IPS-15b (cell line): ENCODE results near the gene LPIN3.

ENCODE experiments used
- H3K27me3 ChIP-seq: one replicate; pipeline ENCODE4 v1.6.1; 2013; ENCODE audit warnings: low read length; ENCODE audit not compliant: control insufficient read depth, insufficient read depth
- H3K36me3 ChIP-seq: one replicate; pipeline ENCODE4 v1.6.1; 2013; ENCODE audit warnings: low read length; ENCODE audit not compliant: control insufficient read depth, insufficient read depth
- H3K4me1 ChIP-seq: one replicate; pipeline ENCODE4 v1.6.1; 2013; ENCODE audit warnings: mild to moderate bottlenecking, low read length; ENCODE audit not compliant: control insufficient read depth, insufficient read depth
- H3K4me3 ChIP-seq: one replicate; pipeline ENCODE4 v1.5.1; 2013; ENCODE audit warnings: low read depth, low read length
- H3K9ac ChIP-seq: one replicate; pipeline ENCODE4 v1.6.1; 2013; ENCODE audit warnings: low read depth, mild to moderate bottlenecking, low read length
- H3K9me3 ChIP-seq: one replicate; pipeline ENCODE4 v1.6.1; 2013; ENCODE audit warnings: mild to moderate bottlenecking, low read length; ENCODE audit not compliant: control insufficient read depth, insufficient read depth

The LPIN3 gene

DNA sequence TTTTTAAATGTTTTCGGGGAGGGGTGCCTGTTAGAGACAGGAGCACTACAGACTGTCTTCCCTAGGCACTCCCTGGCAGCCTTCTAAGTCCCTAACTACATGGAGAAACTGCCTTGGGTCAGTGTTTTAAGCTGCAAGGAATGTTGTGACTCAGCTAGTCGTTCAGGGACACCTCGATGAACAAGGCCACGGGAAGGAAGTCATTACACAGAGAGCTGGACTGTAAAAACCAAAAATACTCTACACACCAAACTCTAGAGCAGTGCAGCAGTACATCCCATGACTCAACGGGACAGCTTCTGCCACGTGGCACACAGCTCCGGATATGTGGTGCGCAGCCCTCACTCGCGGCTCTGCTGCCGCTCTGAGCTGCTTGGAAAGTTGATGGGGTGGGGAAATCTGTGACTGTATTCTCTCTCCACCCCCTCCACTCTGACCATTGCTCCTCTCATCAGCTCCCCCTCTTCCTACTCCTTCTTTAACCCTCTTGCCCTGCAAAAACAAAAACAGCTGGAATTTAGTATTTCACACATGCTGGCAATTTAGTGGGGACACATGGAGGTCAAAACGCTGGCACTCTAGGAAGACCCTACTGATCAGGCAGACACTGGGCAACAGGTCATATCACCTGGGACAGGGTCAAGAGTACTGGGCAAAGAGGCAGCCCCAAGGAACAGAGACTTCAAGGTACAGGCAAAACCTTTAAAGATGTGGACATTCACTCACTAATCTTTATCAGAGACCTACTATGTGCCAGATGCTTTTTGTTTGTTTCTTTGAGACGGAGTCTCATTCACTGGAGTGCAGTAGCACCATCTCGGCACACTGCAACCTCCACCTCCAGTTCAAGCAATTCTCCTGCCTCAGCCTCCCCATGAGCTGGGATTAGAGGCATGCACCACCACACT lies 10.9 kb upstream of the LPIN3 start:
- H3K27me3 ChIP-seq = peaks cover 9% of the 10 kb centered on the region
- no peak overlapping the region for H3K4me3 ChIP-seq
- H3K9me3 ChIP-seq = no peaks in the 10 kb centered on the region
- no peaks in the 10 kb centered on the region for H3K36me3 ChIP-seq
- H3K9ac ChIP-seq = no peak overlapping the region
- no peaks in the 10 kb centered on the region for H3K4me1 ChIP-seq

DNA sequence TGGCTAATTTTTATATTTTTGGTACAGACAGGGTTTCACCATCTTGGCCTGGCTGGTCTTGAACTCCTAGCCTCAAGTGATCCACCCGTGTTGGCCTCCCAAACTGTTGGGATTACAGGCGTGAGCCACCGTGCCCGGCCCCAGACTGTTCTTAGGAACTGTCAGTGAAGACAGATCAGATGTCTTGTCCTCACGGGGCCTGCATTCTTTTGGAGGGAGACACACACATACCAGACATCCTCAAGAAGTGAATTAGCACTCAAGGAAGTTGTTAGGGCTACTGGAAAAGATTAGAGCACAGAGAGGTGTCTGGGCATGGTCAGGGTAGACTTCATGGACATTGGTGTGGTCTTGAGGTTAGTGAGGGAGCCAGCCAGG lies 10.3 kb upstream of the LPIN3 start:
- H3K4me1 ChIP-seq = no peaks in the 10 kb centered on the region
- H3K9ac ChIP-seq = no peak overlapping the region
- peaks cover 9% of the 10 kb centered on the region for H3K27me3 ChIP-seq
- H3K9me3 ChIP-seq = no peaks in the 10 kb centered on the region
- H3K4me3 ChIP-seq = no peak overlapping the region
- H3K36me3 ChIP-seq = no peaks in the 10 kb centered on the region

DNA sequence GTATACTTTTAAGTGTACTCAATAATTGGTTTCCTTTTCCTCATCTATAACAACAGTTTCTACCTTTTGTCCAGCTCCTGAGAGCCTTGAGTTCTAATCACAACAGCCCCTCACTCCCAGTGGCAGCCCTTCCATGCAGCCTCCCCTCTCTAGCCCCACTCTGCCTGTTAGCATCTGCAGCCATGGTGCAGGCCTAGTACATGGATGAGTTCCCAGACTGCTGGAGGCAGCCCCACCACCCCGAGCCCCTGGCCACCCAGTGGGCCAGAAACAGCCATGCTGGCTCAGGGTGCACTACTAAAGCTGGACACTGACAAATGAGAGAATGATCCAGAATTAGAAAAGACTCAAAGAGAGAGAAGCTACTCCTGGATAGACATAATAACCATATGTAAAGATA lies 9.7 kb upstream of the LPIN3 start:
- Histone ChIP-seq H3K9me3 (no peaks in the 10 kb centered on the region), H3K4me3 (no peak overlapping the region), H3K9ac (no peak overlapping the region), H3K27me3 (peaks cover 9% of the 10 kb centered on the region), H3K36me3 (no peaks in the 10 kb centered on the region), H3K4me1 (no peaks in the 10 kb centered on the region)

DNA sequence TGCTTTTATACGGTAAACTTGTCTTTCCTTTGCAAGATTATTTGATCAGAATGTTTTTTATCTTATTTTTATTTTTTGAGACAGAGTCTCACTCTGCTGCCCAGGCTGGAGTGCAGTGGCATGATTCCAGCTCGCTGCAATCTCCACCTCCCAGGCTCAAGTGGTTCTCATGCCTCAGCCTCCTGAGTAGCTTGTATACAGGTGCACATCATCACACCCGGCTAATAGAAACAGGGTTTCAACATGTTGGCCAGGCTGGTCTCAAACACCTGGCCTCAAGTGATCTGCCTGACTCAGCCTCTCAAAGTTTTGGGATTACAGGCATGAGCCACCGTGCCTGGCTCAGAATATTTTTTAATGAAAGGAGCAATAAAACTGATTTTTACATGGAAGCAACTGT lies 8.9 kb upstream of the LPIN3 start:
- Histone ChIP-seq H3K9ac (no peak overlapping the region), H3K27me3 (peaks cover 9% of the 10 kb centered on the region), H3K9me3 (no peaks in the 10 kb centered on the region), H3K4me3 (no peak overlapping the region), H3K36me3 (no peaks in the 10 kb centered on the region), H3K4me1 (no peaks in the 10 kb centered on the region)

DNA sequence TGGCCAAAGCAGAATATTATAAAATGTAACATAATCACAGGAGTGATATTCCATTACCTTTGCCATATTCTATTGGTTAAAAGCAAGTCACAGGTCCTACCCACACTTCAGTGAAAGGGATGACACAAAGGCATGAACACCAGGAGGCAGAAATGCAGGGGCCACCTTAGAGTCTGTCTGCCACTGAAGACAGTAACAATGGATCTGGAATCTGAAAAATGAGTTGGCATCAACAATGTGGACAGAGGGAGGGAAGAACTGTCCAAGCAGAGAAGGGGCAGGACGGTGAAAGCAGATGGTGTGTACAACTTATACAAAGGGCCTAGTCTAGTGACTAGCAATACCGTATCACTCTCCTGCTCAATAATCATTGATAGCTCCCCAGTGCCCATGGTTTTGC lies 6.6 kb upstream of the LPIN3 start:
- H3K4me1 ChIP-seq = no peaks in the 10 kb centered on the region
- no peak overlapping the region for H3K9ac ChIP-seq
- H3K36me3 ChIP-seq = no peaks in the 10 kb centered on the region
- H3K4me3 ChIP-seq = no peak overlapping the region
- no peaks in the 10 kb centered on the region for H3K9me3 ChIP-seq
- peaks cover 9% of the 10 kb centered on the region for H3K27me3 ChIP-seq

DNA sequence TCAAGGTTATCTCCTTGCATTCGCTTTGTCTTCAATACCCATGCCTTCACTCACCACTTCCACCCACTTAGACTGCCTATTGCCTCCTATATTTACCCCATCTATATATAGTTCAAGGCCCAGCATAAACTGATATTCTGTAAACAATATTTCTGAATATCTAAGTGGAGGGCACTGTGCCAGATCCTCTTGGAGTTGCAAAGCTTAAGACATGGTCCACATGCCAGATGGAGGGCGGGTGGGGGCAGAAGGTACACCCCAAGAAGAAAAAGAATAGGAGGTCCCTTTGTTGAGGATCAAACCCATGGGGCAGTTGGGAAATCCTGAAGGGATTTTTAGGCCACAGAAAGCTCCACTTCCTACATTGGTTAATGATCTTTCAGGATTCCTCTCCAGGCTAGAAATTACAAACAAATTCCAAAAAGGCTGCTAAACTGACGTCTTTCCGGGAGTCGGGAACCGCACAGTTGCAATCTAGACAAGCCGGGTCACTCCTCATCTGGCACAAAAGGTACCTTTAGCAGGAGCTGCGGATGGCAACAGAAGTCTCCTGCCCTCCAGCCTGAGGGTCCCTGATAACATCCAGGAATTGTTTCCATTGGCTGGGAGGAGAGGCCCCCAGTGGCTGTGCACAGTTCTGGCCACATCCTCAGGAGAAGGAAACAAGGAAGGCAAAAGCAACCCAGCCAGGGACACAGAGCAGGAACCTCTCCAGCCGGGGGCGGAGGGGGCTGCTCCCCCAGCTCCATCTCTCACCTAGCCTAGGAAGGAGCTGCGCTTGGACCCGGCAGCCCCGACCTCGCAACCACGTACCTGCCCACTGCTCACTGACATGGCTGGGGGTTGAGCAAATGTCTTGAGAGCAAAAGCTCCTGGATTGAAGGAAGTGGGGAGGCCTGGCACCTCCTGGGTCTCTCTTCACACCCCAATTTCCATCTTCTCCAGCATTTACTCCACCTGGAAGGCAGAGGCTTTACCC lies 5.9 kb upstream of the LPIN3 start:
- no peak overlapping the region for H3K9ac ChIP-seq
- H3K4me1 ChIP-seq = peaks cover 4% of the 10 kb centered on the region
- no peaks in the 10 kb centered on the region for H3K9me3 ChIP-seq
- no peak overlapping the region for H3K4me3 ChIP-seq
- H3K27me3 ChIP-seq = peaks cover 11% of the 10 kb centered on the region
- H3K36me3 ChIP-seq = no peaks in the 10 kb centered on the region

DNA sequence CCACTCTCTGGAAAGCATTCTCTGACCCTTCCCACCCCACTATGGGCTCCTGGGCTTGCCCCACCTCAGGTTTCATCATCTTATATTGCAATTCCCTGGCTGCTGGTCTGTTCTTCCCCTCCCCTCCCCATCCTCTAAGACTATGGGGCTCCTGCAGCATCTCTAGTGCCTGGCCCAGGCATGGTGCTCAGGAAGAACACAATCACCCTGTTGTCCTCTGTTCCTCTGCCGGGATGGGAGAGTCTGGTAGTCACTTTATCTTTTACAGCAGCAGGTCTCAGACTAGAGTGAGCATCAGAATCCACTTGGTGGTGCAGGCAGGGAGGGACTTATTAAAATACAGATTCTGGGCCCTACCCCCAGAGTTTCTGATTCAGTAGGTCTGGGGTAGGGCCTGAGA lies 5.0 kb upstream of the LPIN3 start:
- H3K4me1 ChIP-seq = peaks cover 4% of the 10 kb centered on the region
- no peaks in the 10 kb centered on the region for H3K36me3 ChIP-seq
- H3K4me3 ChIP-seq = no peak overlapping the region
- no peaks in the 10 kb centered on the region for H3K9me3 ChIP-seq
- no peak overlapping the region for H3K9ac ChIP-seq
- H3K27me3 ChIP-seq = peaks cover 10% of the 10 kb centered on the region

GRCh38 chr20:41336711-41337492 lies 3.7 kb upstream of the LPIN3 start:
- Histone ChIP-seq H3K27me3 (peaks cover 8% of the 10 kb centered on the region), H3K4me3 (no peak overlapping the region), H3K9me3 (no peaks in the 10 kb centered on the region), H3K36me3 (no peaks in the 10 kb centered on the region), H3K4me1 (peaks cover 8% of the 10 kb centered on the region), H3K9ac (no peak overlapping the region)

- peak overlapping the region; percentile 60 for H3K4me3 ChIP-seq
- no peaks in the 10 kb centered on the region for H3K9me3 ChIP-seq
- H3K4me1 ChIP-seq = peaks cover 8% of the 10 kb centered on the region
- H3K36me3 ChIP-seq = no peaks in the 10 kb centered on the region
- H3K9ac ChIP-seq = no peak overlapping the region
- H3K27me3 ChIP-seq = peaks cover 8% of the 10 kb centered on the region
These were observed 679 bp upstream of the LPIN3 start for GRCh38 chr20:41339957-41340326.

DNA sequence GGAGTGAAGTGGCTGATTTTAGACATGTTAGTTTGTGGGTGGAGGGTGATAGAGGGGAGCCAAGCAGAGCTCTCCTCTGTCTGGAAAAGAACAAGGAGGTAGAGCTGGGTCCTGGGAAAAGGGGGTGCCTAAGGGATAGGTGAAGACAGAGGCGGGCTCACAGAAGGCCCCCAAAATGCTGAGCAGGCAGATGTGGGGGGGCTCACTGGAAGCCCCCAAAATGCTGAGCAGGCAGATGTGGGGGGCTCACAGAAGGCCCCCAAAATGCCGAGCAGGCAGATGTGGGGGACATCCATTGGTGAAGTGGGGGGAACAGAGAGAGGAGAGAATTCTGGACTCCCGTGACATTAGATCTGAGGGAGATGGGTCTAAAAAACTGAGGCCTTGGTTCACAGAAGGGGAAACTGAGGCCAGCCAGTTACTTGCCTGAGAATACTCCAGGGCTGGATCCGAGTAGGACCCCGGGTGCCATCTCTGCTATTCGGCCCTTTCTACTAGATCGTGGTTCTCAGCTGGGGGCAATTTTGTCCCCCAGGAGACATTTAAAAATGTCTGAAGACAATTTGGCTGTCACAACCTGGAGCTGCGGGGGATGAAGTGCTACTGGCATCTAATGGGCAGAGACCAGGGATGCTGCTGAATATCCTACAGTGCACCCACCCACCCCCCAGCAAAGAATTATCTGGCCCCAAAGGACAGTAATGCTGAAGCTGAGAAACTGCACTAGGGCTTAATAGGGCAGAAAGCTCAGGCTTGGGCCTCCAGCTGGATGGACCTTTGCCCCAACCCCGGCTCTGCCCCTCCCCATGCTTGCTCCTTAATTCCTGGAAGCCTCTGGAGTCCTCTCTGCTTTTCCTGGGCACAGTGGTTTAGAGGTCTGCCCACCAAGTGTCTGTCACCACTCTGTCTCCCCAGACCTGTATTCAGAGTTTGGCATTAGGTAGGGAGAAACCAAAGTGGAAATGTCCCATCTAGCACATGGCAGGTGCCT lies 2.1 kb downstream of the LPIN3 start:
- H3K9ac ChIP-seq = no peak overlapping the region
- no peaks in the 10 kb centered on the region for H3K36me3 ChIP-seq
- H3K4me3 ChIP-seq = no peak overlapping the region
- peaks cover 8% of the 10 kb centered on the region for H3K4me1 ChIP-seq
- no peaks in the 10 kb centered on the region for H3K9me3 ChIP-seq
- peaks cover 8% of the 10 kb centered on the region for H3K27me3 ChIP-seq
